NB4 (cell line): ENCODE data around the gene CHD3.

ENCODE experiments used
- CTCF ChIP-seq: IDR thresholded peaks from one replicate; pipeline ENCODE4 v1.5.1; 2012; ENCODE audit warnings: low read depth, low read length
- MAX ChIP-seq: IDR thresholded peaks from 2 replicates; pipeline ENCODE4 v1.6.1; 2011; ENCODE audit warnings: low read depth, low read length
- MYC ChIP-seq: IDR thresholded peaks from 2 replicates; pipeline ENCODE4 v1.6.1; 2011; ENCODE audit warnings: low read depth, low read length
- POLR2A ChIP-seq: IDR thresholded peaks from 2 replicates; pipeline ENCODE4 v1.6.1; 2011; ENCODE audit warnings: mild to moderate bottlenecking; ENCODE audit not compliant: insufficient read length; ENCODE audit errors: extremely low read depth

- TF ChIP-seq POLR2A (peak; percentile 18), CTCF (no peak), MAX (no peak), MYC (no peak; the same call in 1 of the 2 replicates)
These were observed 44.1 kb upstream of the CHD3 start for GRCh38 chr17:7844292-7845154.
